HL-60 (cell line): ENCODE results near the gene RAI2.

Experiments used
- CTCF ChIP-seq: IDR thresholded peaks from one replicate; pipeline ENCODE4 v1.5.1; 2011; ENCODE audit warnings: low read length, control low read depth, inconsistent platforms; ENCODE audit not compliant: insufficient read depth
- REST ChIP-seq: IDR thresholded peaks from 2 replicates; pipeline ENCODE4 v1.6.1; 2012; ENCODE audit warnings: low read depth; ENCODE audit not compliant: insufficient replicate concordance

GRCh38 chrX:17779434-17779833 is 81.7 kb downstream of the RAI2 start:
- TF ChIP-seq CTCF: no peak
- no peak for TF ChIP-seq REST
